ENCODE results near the gene FURIN. TPM values are rescaled to one million over a fixed set of nuclear protein-coding genes. Genes with fewer than 3 reads are reported as not detected.
"Not testable (repeated sequence)": the region's sequence is repeated elsewhere in the genome, so short reads cannot be mapped to it uniquely, and the experiment has no call there.

The FURIN gene
- total RNA-seq, 1 experiment from 2014 or later = 28.9 TPM

DNA sequence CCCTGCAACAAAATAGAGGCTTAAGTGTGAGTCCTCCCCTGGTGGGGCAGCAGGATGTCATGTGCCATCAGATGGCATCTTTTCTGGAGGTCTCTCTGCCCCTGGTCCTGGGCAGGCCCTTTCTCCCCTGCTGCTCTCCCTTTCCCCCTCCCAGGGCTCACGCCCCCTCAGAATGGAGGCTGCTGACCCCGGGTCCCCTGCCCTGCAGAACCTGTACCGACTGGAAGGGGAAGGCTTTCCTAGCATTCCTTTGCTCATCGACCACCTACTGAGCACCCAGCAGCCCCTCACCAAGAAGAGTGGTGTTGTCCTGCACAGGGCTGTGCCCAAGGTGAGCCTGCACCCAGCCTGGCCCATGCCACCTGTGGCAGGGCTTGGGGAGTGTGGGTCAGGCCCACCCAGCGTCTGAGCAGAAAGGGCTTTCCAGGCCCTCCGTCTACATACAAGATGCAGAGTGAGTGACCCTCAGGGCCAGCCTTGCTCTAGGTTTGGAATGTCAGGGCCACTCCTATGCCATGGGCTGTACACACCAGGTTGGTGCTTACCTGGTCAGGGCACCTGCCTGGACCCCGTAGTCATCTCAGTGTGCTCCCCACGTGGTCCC lies 23.1 kb downstream of the FURIN start:
- in situ Hi-C loops (cut with HindIII; ENCODE audit: low sequenced_read_pairs) = no loop called here
- DNase-seq (ENCODE audit: low spot score) = no peak

DNA sequence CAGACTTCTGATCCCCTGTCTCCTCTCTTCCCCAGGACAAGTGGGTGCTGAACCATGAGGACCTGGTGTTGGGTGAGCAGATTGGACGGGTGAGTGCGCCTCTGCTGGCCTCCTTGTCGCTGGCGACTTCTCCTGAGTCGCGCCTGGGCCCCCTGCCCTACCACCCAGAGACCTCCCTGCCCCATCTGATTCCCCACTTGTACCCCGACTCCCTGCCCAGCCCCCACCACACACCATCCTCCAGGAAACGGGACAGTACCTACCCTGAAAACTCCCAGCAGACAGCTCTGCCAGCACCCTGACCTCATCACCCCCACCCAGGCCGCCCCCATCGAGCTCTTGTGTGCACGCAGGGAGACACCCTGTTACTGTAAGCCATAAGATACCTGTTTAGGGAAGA lies 23.6 kb downstream of the FURIN start:
- no peak for DNase-seq (ENCODE audit: low spot score)
- in situ Hi-C loops (cut with HindIII; ENCODE audit: low sequenced_read_pairs) = no loop called here

DNA sequence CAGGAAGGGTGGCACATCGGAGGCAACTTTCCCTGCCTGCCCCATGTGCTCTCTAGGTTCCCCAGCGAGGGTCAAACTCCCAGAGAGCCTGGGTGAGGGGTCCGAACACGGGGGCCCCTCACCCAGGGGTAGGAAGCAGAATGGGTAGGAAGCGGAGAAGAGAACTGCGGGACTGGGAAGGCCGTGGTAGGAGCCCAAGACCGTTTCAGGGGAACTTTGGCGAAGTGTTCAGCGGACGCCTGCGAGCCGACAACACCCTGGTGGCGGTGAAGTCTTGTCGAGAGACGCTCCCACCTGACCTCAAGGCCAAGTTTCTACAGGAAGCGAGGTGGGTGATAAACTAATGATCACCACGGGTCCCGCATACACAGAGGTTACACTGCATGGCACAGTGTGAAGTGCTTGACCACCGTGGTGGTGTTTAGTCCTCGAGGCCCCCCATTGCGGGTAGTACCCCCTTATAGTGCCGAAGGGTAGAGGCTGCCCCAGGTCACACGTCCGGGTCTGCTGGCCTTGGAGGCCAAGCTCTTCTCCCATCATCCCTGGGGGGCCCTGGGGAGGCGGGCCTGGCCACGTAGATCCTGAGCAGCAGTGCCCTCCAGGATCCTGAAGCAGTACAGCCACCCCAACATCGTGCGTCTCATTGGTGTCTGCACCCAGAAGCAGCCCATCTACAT lies 24.2 kb downstream of the FURIN start:
- no peak for DNase-seq (ENCODE audit: low spot score)
- in situ Hi-C loops (cut with HindIII; ENCODE audit: low sequenced_read_pairs) = no loop called here

DNA sequence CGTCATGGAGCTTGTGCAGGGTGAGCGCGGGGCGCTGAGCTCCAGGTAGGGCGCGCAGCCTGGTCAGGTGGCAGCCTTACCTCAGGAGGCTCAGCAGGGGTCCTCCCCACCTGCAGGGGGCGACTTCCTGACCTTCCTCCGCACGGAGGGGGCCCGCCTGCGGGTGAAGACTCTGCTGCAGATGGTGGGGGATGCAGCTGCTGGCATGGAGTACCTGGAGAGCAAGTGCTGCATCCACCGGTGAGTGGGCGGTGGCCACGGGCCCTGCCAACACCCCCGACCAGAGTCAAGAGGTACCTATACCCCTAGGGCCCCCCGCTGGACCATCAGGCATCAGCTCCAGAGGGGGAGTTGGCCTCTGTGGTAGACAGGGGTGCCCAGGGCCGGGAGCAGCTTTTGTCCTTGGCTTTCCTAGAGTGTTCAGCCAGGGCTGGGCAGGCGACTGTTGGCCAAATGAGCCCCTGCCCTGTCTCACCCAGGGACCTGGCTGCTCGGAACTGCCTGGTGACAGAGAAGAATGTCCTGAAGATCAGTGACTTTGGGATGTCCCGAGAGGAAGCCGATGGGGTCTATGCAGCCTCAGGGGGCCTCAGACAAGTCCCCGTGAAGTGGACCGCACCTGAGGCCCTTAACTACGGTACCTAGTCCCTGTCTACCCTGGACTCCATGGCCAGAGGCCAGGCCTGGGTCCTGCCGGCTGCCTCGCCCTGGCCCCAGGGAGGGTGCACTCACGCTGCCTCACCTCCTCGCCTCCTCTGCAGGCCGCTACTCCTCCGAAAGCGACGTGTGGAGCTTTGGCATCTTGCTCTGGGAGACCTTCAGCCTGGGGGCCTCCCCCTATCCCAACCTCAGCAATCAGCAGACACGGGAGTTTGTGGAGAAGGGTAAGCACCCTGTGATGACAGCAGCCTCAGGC lies 25.0 kb downstream of the FURIN start:
- no peak for DNase-seq (ENCODE audit: low spot score)
- in situ Hi-C loops (cut with HindIII; ENCODE audit: low sequenced_read_pairs) = no loop called here

DNA sequence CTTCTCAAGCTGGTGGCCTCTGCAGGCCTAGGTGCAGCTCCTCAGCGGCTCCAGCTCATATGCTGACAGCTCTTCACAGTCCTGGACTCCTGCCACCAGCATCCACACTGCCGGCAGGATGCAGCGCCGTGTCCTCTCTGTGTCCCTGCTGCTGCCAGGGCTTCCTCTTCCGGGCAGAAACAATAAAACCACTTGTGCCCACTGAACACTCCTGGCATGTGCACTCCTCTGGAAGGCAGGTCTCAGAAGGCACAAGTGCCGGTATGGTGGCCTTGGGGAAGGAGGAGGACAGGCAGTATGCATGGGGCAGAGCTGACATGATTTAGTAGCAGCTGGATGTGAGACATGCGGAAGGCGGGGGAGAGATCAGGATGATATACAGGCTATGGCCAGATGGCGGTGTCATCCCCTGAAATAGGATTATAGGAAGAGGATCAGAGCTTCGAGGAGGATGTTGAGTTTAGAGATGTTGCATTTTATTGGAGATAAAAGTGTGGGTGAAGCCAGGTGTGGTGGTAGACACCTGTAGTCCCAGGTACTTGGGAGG lies 27.3 kb downstream of the FURIN start:
- DNase-seq (ENCODE audit: low spot score) = peak; percentile 90
- in situ Hi-C loops (cut with HindIII; ENCODE audit: low sequenced_read_pairs) = no loop called here

DNA sequence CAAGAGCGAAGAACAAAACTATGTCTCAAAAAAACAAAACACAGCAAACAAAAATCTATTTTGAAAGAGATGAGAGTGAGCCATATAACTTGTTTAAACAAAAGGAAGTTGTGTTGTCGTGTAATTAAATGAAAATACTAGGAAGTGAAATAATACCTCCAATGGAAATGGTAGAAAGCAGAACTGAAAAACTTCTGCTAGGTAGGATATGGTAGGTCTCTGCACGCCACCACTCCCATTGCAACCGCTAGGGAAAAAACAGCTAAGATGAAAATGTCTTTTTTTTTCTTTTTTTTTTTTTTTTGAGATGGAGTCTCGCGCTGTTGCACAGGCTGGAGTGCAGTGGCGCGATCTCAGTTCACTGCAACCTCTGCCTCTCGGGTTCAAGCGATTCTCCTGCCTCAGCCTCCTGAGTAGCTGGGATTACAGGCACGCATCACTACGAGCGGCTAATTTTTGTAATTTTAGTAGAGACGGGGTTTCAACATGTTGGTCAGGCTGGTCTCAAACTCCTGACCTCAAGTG lies 28.8 kb downstream of the FURIN start:
- DNase-seq (ENCODE audit: low spot score); in situ Hi-C loops (cut with HindIII; ENCODE audit: low sequenced_read_pairs): not testable (repeated sequence)

DNA sequence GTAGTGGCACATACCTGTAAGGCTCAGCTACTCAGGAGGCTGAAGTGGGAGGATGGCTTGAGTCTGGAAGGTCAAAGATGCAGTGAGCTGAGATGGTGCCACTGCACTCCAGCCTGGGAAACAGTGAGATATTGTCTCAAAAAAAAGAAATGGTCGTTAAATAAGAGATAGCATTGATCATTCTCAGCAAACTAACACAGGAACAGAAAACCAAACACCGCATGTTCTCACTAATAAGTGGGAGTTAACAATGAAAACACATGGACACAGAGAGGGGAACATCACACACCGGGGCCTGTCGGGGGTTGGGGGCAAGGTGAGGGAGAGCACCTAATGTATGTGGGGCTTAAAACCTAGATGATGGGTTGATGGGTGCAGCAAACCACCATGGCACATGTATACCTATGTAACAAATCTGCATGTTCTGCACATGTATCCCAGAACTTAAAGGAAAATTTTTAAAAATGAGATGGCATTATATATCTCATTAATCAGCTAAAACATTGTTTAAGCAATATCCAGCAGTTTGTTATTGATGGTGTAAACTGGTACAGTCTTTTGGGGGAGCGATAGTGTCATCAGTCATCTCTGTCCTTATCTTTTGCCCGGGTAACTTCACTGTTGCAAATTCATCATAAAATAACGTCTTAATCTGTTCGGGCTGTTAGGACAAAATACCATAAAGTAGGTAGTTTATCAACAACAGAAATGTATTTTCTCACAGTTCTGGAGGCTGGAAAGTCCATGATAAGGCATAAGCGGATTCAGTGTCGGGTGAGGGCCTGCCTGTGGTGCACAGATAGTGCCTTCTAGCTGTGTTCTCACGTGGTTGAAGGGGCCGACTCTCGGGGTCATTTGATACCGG lies 33.0 kb downstream of the FURIN start:
- in situ Hi-C loops (cut with HindIII; ENCODE audit: low sequenced_read_pairs) = no loop called here

DNA sequence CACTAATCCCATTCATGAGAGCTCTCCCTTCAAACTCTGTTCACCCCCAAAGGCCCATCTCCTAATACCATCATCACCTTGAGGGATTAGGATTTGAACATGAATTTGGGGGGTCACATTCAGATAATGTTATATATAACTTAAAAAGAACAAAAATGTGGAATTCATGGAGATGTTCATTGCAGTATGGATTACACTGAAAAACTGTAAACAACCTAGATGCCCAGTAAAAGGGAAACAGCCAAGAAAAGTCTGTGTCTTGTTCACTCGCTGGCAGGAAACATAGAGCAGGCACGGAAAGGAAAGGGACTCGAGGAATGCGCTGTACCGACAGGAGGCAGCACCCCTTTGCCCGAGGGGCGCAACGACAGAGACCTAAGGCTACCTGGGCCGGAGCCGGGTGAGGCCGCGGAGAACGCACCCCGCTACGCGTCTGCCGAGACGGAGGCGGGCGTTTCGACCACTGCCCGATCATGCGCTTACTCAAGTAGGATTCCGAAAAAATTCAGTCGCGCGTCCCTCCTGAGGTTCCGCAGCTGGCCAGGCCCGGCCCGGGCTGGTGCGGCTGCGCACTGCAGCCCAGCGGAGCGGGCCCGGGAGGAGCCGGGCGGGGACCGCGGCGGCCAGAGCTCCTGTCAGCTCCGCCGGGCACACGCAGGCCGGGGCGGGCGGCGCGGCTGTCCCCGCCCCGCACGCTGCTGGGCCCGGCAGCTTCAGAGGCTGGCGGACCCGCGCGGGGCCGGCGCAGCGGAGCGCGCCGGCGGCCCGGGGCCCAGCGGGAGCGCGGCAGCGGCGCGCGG lies 33.9 kb downstream of the FURIN start:
- in situ Hi-C loops (cut with HindIII; ENCODE audit: low sequenced_read_pairs) = no loop called here

More for the DNA sequence above, 33.0 kb downstream of the FURIN start:
- DNase-seq (ENCODE audit: low spot score) = peak; percentile 44

DNA sequence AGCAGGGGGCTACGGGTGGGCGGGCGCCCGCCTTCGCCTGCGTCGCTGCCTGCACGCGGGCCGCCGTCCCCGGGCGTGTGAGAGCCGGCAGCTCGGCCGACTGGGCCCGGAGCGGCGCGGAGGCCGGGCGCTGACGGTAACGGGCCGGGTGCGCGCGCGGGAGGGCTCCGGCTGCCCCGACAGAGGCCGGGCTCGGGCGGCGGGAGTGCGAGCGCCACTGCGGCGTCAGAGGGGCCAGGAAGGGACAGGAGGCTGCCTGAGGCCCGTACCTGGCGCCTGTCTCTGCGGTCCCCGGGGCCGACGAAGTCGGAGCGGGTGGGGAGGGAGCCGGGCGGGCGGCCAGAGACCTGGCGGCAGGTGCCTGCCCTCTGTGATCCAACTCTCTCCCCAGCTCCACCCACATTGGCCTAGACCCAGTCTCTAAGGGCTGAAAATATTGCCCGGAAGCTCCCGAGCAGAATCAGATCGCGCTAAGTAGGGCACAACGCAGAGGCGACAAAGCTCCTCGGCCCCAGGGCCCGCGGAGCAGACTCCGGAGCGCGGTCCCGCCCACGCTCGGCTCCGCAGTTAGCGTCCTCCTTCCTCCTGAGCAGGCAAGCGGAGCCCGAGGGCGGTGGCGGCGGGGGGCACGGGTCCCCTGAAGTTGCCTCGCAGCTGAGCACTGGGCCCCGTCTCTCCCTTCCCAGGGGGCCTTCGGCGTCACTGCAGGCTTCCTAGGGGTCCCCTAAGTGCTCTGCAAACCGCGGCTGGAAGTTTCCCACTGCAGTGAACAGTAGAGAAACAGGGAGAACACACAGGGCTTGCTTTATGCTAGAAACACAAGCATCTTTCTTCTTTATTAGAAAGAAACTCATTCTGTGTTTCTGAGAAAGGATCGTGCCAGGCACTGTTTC lies 34.7 kb downstream of the FURIN start, which contains the start of gene MAN2A2:
Gene MAN2A2, plus strand, starts transcription at position 463 of the 893 bp plus-strand sequence. CDS start 906 bp downstream, outside the sequence.
- in situ Hi-C loops (cut with HindIII; ENCODE audit: low sequenced_read_pairs) = no loop called here
- DNase-seq (ENCODE audit: low spot score) = peak; percentile 78

More for the DNA sequence above, 33.9 kb downstream of the FURIN start:
- DNase-seq (ENCODE audit: low spot score) = peak; percentile 79

DNA sequence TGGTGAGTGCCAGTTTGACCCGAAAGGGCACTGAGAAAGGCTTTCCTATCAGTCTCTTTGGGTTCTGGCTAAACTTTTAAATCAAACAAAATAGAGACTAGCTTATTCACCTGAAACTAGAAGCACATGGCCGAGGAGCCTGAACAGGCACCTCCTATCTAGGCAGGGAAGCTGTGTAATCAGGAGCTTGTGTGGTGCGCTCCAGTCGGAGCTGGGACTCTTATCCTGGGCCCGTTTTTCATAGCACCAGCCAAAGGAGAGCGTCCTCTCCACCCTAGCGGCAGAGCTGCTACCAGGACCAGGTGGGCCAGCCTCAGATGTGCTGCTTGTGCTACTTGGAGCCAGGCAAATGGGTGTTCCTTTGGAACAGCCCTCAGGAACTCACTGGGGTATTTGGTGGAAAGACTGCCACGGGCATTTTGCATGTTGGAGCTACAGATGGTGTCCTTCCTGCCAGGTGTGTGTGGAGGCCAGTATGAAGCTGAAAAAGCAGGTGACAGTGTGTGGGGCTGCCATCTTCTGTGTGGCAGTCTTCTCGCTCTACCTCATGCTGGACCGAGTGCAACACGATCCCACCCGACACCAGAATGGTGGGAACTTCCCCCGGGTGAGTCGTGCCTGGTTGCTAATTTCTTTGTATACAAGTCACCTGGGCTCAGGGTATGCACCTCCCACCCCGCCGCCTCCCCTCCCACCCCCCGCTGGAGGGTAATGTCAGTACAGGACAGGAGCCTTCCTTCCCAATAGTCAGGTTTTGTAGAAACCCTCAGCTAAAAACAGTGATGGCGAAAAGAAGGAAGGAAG lies 35.5 kb downstream of the FURIN start:
- DNase-seq (ENCODE audit: low spot score) = peak; percentile 64
- in situ Hi-C loops (cut with HindIII; ENCODE audit: low sequenced_read_pairs) = no loop called here

DNA sequence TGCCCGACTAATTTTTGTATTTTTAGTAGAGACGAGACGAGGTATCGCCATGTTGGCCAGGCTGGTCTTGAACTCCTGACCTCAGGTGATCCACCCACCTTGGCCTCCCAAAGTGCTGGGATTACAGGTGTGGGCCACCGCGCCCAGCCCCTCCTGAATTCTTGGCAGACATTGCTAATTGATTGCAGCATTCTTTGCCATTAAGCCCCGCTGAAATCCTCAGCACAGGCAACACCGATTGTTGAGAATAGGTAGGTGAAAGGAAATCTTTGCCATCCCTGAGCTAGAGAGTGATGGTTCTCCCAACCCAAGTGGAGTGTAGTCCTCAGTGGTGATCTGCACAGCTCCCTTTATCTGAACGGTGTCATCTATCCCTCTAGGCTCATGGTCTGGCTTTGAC lies 36.4 kb downstream of the FURIN start:
- in situ Hi-C loops (cut with HindIII; ENCODE audit: low sequenced_read_pairs) = no loop called here
- DNase-seq (ENCODE audit: low spot score) = no peak

DNA sequence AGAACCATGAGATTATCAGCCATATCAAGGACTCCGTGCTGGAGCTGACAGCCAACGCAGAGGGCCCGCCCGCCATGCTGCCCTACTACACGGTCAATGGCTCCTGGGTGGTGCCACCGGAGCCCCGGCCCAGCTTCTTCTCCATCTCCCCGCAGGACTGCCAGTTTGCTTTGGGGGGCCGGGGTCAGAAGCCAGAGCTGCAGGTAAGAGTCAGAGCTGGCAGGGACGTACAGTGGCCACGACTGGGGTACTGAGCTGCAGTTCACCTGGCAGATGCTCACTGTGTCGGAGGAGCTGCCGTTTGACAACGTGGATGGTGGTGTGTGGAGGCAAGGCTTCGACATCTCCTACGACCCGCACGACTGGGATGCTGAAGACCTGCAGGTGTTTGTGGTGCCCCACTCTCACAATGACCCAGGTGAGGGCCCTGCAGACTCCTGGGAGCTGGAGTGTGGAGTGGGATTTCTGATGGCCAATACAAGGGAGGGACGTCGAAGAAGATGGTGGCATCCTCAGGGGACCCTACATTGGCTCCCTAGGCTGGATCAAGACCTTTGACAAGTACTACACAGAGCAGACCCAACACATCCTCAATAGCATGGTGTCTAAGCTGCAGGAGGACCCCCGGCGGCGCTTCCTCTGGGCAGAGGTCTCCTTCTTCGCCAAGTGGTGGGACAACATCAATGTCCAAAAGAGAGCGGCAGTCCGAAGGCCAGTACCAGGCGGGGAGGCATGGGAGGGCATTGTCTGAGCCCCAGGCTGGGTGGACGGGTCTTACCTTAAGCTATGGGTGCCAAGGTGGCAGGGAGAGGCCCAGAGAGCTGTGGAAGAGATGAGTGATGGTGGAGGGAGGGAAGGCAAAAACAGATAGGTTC lies 37.2 kb downstream of the FURIN start:
- in situ Hi-C loops (cut with HindIII; ENCODE audit: low sequenced_read_pairs) = no loop called here
- no peak for DNase-seq (ENCODE audit: low spot score)

DNA sequence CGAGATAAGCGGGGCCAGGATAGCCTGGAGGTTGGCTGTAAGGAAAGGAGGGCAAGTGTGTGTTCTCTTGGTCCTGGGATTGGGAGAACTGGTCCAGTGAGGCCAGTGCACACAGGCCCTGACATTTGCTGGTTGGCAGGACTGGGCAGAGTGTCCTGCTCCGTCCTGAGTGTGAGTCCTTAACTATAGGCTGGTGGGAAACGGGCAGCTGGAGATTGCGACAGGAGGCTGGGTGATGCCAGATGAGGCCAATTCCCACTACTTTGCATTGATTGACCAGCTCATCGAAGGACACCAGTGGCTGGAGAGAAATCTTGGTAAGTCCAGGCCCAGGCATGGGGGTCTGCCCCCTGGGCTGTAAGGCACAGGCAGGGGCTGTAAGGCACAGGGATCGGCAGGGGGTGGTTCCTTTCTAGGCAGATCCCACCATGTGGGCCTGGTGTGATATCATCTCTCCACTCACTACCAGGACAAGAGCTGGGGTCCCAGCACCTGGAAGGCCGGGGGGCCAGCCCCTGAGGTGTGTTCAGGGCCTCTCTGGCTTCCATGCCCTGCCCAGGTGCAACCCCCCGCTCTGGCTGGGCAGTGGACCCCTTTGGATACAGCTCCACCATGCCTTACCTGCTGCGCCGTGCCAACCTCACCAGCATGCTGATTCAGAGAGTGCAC lies 37.9 kb downstream of the FURIN start:
- in situ Hi-C loops (cut with HindIII; ENCODE audit: low sequenced_read_pairs) = no loop called here
- DNase-seq (ENCODE audit: low spot score) = no peak

DNA sequence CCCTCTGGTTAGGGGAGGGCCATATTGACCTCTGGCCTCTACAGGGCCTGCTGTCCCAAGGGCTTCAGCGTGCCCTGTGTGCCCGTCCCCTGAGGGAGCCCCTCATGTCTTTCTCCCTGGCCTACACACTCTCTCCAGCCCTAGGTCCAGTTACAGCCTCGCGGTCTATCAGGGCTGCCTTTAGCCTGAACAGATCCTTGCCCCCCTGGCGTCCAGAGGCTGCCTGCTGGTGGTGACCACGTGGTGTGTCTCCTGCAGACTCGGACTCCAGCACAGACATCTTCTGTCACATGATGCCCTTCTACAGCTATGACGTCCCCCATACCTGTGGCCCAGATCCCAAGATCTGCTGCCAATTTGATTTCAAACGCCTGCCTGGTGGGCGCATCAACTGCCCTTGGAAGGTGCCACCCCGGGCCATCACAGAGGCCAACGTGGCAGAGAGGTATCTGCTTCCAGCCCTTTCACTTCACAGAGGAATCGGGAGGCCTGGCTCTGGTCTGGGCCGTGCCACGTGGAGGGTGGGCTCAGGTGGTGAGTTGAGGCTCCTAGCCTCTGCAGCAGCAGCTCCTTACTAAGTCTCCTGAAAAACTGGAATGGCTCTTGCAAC lies 38.8 kb downstream of the FURIN start:
- in situ Hi-C loops (cut with HindIII; ENCODE audit: low sequenced_read_pairs) = no loop called here
- no peak for DNase-seq (ENCODE audit: low spot score)
